Thoracic aorta (tissue), 2 donors: ENCODE measurements around the gene MEOX1. TPM values are rescaled to one million over a fixed set of nuclear protein-coding genes. Genes with fewer than 3 reads are reported as not detected.

Experiments used
- ATAC-seq: fragments of 150-250 bp; one replicate; pipeline ENCODE4 v1.8.0; 2017; ENCODE audit warnings: low read depth; ENCODE audit not compliant: insufficient number of reproducible peaks, low FRiP score
- DNase-seq: peaks from one replicate; pipeline ENCODE4 v3.0.0-alpha.2; 2020; ENCODE audit warnings: low spot score
- H3K27ac ChIP-seq, 2 donors: fragments of 200-600 bp; sonication (generic); 1 replicate in 1 of 2; 2 replicates in 1 of 2; pipeline ENCODE4 v1.5.1; 2016; ENCODE audit warnings: mild to moderate bottlenecking in 2 of 2, moderate library complexity in 2 of 2
- H3K27me3 ChIP-seq: fragments of 200-600 bp; sonication (generic); replicated peaks from 2 replicates; pipeline ENCODE4 v1.6.0; 2016; ENCODE audit warnings: mild to moderate bottlenecking; ENCODE audit not compliant: insufficient read depth
- H3K36me3 ChIP-seq: fragments of 200-600 bp; sonication (generic); one replicate; pipeline ENCODE4 v1.5.1; 2016
- H3K4me1 ChIP-seq, 2 donors: fragments of 200-600 bp; sonication (generic); 1 replicate in 1 of 2; 2 replicates in 1 of 2; pipeline versions ENCODE4 v1.5.1 to v1.6.0; 2016; ENCODE audit warnings: low read depth in 2 of 2, mild to moderate bottlenecking in 1 of 2; ENCODE audit not compliant: control insufficient read depth in 1 of 2
- H3K4me3 ChIP-seq: fragments of 200-600 bp; sonication (generic); 2 replicates; pipeline ENCODE4 v1.5.1; 2016; ENCODE audit warnings: mild to moderate bottlenecking
- H3K9me3 ChIP-seq: fragments of 200-600 bp; sonication (generic); 2 replicates; pipeline ENCODE4 v1.5.1; 2016
- total RNA-seq, 2 donors: library from RNA; depleted of rRNA; stranded (reverse); fragments of >200 nt; gene quantifications; one replicate each; pipeline versions ENCODE4 v1.1.0 to v1.2.3, GENCODE V29; 2016
- TF ChIP-seq, protein P1 (sequence below): fragments of 200-600 bp; sonication (generic); IDR thresholded peaks from one replicate; pipeline ENCODE4 v1.5.1; 2019; ENCODE audit warnings: antibody characterized with exemption

MEOX1 gene
- 1 to 10 TPM; 3.0 to 5.4 TPM for total RNA-seq

DNA sequence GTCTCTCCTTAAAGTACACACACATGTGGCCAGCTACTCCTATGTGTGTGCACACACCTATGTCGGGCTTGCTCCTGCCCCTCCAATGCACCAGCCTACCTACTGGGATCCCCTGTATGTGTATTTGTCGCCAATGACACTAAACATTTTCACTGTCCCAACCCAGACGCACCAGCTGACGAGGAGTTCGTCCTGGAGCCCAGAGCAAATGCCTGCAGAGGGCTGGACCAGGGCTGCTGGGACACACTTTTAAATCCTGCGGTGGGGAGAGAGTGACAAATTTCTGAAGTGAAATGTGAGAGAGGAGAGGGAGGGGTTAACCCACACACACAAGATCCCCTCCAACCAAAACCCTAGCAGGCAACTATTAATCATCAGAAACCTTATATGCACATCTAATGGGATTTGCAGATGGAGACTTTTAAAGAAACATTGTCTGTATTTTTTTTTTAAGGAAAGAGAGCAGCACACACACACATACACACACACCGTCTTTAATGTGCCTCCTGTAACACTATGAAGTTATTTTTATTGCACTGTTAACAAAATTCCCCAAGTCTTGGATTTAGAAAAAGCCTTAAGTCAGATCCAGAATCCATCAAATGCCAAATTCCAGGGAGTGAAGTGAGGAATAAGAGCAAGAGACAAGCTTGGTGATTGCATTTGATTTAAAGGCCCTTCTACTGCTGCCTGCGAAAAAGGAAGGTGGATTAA lies at the start of gene MEOX1:
MEOX1 (minus strand) TSS at position 224 of the 714 bp plus-strand sequence. CDS start 388 bp downstream, outside the sequence.
- TF ChIP-seq, protein P1, sequence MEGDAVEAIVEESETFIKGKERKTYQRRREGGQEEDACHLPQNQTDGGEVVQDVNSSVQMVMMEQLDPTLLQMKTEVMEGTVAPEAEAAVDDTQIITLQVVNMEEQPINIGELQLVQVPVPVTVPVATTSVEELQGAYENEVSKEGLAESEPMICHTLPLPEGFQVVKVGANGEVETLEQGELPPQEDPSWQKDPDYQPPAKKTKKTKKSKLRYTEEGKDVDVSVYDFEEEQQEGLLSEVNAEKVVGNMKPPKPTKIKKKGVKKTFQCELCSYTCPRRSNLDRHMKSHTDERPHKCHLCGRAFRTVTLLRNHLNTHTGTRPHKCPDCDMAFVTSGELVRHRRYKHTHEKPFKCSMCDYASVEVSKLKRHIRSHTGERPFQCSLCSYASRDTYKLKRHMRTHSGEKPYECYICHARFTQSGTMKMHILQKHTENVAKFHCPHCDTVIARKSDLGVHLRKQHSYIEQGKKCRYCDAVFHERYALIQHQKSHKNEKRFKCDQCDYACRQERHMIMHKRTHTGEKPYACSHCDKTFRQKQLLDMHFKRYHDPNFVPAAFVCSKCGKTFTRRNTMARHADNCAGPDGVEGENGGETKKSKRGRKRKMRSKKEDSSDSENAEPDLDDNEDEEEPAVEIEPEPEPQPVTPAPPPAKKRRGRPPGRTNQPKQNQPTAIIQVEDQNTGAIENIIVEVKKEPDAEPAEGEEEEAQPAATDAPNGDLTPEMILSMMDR = no peak
- no peak for ATAC-seq
- Histone ChIP-seq H3K36me3 (no peaks in the 10 kb centered on the region), H3K27ac (no peak within 1 kb of the TSS), H3K4me3 (no peak within 1 kb of the TSS), H3K27me3 (no peaks in the 10 kb centered on the region), H3K4me1 (peaks cover 9 to 17% of the 10 kb centered on the region in 2 donors), H3K9me3 (no peaks in the 10 kb centered on the region)
- no peak for DNase-seq

- Histone ChIP-seq H3K9me3 (no peaks in the 10 kb centered on the region), H3K4me1 (peaks cover 11 to 18% of the 10 kb centered on the region in 2 donors), H3K27ac (no peak overlapping the region), H3K36me3 (no peaks in the 10 kb centered on the region), H3K27me3 (no peaks in the 10 kb centered on the region), H3K4me3 (no peak overlapping the region)
- ATAC-seq (no peak), DNase-seq (no peak)
- TF ChIP-seq, protein P1 = no peak
Observed at GRCh38 chr17:43710101-43710500, 48.4 kb upstream of the MEOX1 start.

DNA sequence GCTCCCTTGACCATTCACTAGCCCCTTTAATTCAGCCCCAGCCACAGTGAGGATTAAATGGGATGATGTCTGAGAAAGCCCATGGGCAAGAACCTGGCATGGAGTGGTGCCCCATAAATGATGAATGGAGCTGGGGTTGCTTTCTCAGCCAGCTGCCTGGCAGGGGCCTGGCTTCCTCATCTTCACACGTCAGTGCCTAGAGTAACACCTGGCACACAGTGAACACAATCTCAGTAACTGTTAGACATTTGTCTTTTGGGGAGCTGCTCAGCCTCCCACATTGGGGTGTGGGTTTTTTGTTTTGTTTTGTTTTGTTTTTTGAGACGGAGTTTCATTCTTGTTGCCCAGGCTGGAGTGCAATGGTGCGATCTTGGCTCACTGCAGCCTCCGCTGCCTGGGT lies 47.5 kb upstream of the MEOX1 start:
- DNase-seq = no peak
- Histone ChIP-seq H3K4me3 (no peak overlapping the region), H3K4me1 (peaks cover 7 to 15% of the 10 kb centered on the region in 2 donors), H3K9me3 (no peaks in the 10 kb centered on the region), H3K36me3 (no peaks in the 10 kb centered on the region), H3K27ac (no peak overlapping the region), H3K27me3 (no peaks in the 10 kb centered on the region)
- no peak for ATAC-seq
- TF ChIP-seq, protein P1 = no peak

DNA sequence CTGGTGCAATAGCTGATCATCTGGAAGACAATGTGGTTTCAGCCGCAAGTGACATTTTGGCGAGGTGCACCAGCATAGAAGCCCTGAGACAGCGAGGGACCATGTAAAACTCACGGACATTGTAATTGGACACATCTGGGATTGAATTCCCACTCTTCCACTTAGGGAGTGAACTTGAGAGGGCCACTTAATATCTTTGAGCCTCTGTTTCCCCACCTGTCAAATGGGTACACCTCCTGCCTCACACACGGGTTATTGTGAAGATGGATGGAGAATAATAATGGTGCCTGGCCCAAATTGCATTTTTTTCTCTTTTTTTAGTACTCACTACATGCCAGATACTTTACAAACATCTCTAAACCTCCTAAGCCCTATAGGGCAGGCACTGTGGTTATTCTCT lies 45.5 kb upstream of the MEOX1 start:
- Histone ChIP-seq H3K9me3 (no peaks in the 10 kb centered on the region), H3K36me3 (no peaks in the 10 kb centered on the region), H3K27ac (no peak overlapping the region), H3K4me3 (no peak overlapping the region), H3K27me3 (no peaks in the 10 kb centered on the region), H3K4me1 (no peaks in the 10 kb centered on the region)
- TF ChIP-seq, protein P1 = no peak
- ATAC-seq (no peak), DNase-seq (no peak)

DNA sequence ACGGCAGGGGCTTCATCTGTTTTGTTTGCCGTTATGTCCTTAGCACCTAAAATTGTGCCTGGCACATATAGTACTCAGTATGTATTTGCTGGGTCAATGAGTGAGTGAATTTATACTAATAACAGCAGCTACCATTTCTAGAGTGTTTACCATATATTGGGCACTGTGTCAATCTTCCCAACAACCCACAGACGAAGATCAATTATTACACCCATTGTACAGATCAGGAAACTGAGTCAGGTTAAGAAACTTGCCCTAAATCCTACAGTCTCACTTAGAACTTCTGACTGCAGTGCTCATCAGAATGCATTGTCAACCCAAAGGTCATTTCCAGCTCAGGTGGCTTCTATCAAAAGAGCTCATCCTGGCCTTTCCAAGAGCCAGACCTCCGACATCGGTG lies 44.5 kb upstream of the MEOX1 start:
- no peak for DNase-seq

More for the DNA sequence above, 44.5 kb upstream of the MEOX1 start:
- Histone ChIP-seq H3K4me1 (no peaks in the 10 kb centered on the region), H3K4me3 (no peak overlapping the region), H3K9me3 (no peaks in the 10 kb centered on the region), H3K27ac (no peak overlapping the region), H3K27me3 (no peaks in the 10 kb centered on the region), H3K36me3 (no peaks in the 10 kb centered on the region)
- TF ChIP-seq, protein P1 = no peak
- ATAC-seq = no peak
